Natural killer cell (primary cell): ENCODE results near the gene ADAM15. TPM values are rescaled to one million over a fixed set of nuclear protein-coding genes. Genes with fewer than 3 reads are reported as not detected.

ENCODE experiments used
- ATAC-seq, 3 donors: fragments of 150-1000 bp in 2 of 3; fragments of 200-7000 bp in 1 of 3; cut with Tn5 transposase; 1 replicate in 1 of 3; 2 replicates in 2 of 3; pipeline ENCODE4 v1.10.0; 2021; ENCODE audit warnings: mild to moderate bottlenecking in 2 of 3, moderate library complexity in 2 of 3
- DNase-seq, 2 donors: peaks; one replicate each; pipeline versions ENCODE4 v3.0.0 to v3.0.0-alpha.2; 2013 to 2021; ENCODE audit warnings: mixed read lengths in 1 of 2
- H3K27ac ChIP-seq: one replicate; pipeline ENCODE4 v1.5.1; 2013; ENCODE audit warnings: mild to moderate bottlenecking, low read length
- H3K27me3 ChIP-seq: one replicate; pipeline ENCODE4 v1.6.1; 2013; ENCODE audit warnings: low read length; ENCODE audit not compliant: control insufficient read depth, insufficient read depth
- H3K36me3 ChIP-seq: one replicate; pipeline ENCODE4 v1.6.1; 2013; ENCODE audit warnings: low read length; ENCODE audit not compliant: control insufficient read depth, insufficient read depth
- H3K4me1 ChIP-seq: one replicate; pipeline ENCODE4 v1.6.1; 2013; ENCODE audit warnings: low read length; ENCODE audit not compliant: control insufficient read depth, insufficient read depth
- H3K4me3 ChIP-seq: one replicate; pipeline ENCODE4 v1.5.1; 2013; ENCODE audit warnings: low read length
- H3K9me3 ChIP-seq: one replicate; pipeline ENCODE4 v1.6.1; 2013; ENCODE audit warnings: low read length; ENCODE audit not compliant: control insufficient read depth, insufficient read depth
- H3K27ac Mint-ChIP-seq, 2 donors: one replicate each; pipeline ENCODE4 v1.8.0; 2022; ENCODE audit warnings: mild to moderate bottlenecking in 2 of 2, mixed read lengths in 2 of 2, moderate library complexity in 1 of 2
- H3K27me3 Mint-ChIP-seq, 2 donors: one replicate each; pipeline ENCODE4 v1.8.0; 2022; ENCODE audit warnings: low read depth in 2 of 2, mixed read lengths in 2 of 2
- H3K36me3 Mint-ChIP-seq: one replicate; pipeline ENCODE4 v1.8.0; 2022; ENCODE audit warnings: mixed read lengths
- H3K4me1 Mint-ChIP-seq, 2 donors: one replicate each; pipeline ENCODE4 v1.8.0; 2022; ENCODE audit warnings: mixed read lengths in 2 of 2
- H3K4me3 Mint-ChIP-seq: one replicate; pipeline ENCODE4 v1.8.0; 2022; ENCODE audit warnings: mild to moderate bottlenecking, moderate library complexity, mixed read lengths
- H3K9me3 Mint-ChIP-seq, 2 donors: one replicate each; pipeline ENCODE4 v1.8.0; 2022; ENCODE audit warnings: mixed read lengths in 2 of 2
- CTCF ChIP-seq: fragments of 200-600 bp; IDR thresholded peaks from one replicate; pipeline ENCODE4 v1.8.0; 2022; ENCODE audit warnings: antibody characterized with exemption
- WGBS: methylation state at CpG from one replicate; pipeline ENCODE4 v1.1.7; 2013; ENCODE audit warnings: missing lambda C conversion rate; ENCODE audit not compliant: insufficient coverage; 5-methylcytosine and 5-hydroxymethylcytosine counted together
- intact Hi-C: fragments of 100-400 bp; cut with micrococcal nuclease; formaldehyde crosslinking; loops from one replicate; pipeline ENCODE4 v1.14.2; 2022
- total RNA-seq, 4 donors: library from RNA; stranded (reverse); fragments of 120-200 nt in 1 of 4; gene quantifications; one replicate each; pipeline versions ENCODE4 v1.2.3 to v1.2.4, GENCODE V29; 2013 to 2022

ADAM15 gene
- total RNA-seq, 3 donors from 2014 or later (not counting 1 experiment from before 2014, with no cell fraction given), result 54.6 to 83.2 (median 64.7) TPM

DNA sequence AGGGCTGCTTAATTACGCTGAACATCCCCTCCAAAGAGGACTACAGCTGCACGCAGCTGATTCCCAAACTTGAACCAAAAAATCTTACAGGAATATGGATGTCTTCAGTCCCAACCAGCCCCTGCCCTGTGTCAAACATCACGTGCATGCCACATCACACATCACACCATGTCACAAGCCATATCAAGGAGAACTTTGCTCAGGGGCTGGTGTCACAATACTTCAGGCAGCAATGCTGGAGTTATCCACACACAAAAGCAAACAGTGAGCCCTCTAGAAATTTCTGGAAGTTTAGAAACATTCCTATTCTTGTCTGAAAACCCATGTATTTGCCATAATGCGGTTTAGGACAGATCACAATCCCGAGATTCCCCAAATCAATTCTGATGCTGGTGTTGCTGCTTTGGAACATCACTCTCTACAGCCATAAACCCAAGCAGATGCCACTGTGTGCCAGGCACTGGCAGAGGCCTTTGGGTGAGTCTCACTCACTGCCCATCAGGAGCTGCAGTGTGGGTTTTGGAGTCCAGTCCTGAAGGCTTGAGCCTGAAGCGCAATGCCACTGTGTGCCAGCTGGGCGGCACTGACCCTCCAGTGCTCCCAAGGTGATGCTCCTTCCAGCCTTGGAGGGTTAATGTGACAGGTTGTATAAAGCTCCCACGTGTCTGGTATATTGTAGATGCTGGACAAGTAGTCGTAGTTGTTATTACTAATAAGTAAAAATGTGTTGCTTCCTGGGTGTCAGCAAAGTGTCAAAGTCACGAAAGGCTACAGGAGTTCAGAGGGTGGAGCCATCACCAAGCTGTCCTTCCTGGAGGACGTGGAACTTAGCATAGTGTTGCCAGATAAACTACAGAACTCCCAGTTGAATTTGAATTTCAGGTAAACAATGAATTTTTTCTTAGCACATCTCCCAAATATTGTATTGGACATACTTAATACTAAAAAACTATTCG is 56.5 kb downstream of the ADAM15 start:
- Histone ChIP-seq H3K4me1 (no peaks in the 10 kb centered on the region), H3K36me3 (no peaks in the 10 kb centered on the region), H3K9me3 (no peaks in the 10 kb centered on the region), H3K4me3 (no peak overlapping the region), H3K27ac (no peak overlapping the region), H3K27me3 (no peaks in the 10 kb centered on the region)
- ATAC-seq (no peak), DNase-seq (no peak)
- H3K4me3 Mint-ChIP-seq, result no peak overlapping the region
- no peaks in the 10 kb centered on the region for H3K36me3 Mint-ChIP-seq
- no peak for TF ChIP-seq CTCF
- H3K9me3 Mint-ChIP-seq, result no peaks in the 10 kb centered on the region
- intact Hi-C loops, result no loop called here
- H3K27me3 Mint-ChIP-seq, result peaks cover 0 to 14% of the 10 kb centered on the region in 2 donors
- no peak overlapping the region for H3K27ac Mint-ChIP-seq
- no peaks in the 10 kb centered on the region for H3K4me1 Mint-ChIP-seq
- 84% methylated on average over 12 of the region's 12 CpGs for WGBS

DNA sequence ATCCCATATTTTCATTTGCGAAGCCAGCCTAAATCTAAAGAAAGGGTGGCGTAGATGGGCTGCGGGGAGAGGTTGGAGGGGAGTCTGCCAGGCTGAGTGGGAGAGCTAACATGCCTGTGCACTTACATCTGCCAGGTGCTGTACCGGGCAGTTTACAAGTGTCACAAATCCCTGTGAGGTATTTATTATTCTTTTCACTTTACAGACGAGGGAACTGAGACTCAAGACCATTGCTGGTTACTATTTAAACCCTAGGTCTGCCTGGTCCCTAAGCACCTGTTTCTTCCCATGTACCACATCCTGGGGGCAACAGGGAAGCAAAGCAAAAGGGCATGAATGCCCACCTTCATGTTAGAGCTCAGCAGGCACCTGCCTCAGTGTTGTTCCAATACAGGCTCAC is 57.2 kb downstream of the ADAM15 start:
- intact Hi-C loops, result no loop called here
- 87% methylated on average over 5 of the region's 5 CpGs for WGBS

GRCh38 chr1:155110381-155110780 is 59.3 kb downstream of the ADAM15 start:
- no peaks in the 10 kb centered on the region for H3K9me3 ChIP-seq
- DNase-seq (no peak), ATAC-seq (no peak)
- no peaks in the 10 kb centered on the region for H3K27me3 ChIP-seq
- no peaks in the 10 kb centered on the region for H3K36me3 ChIP-seq
- H3K4me1 ChIP-seq, result no peaks in the 10 kb centered on the region
- no peak for TF ChIP-seq CTCF
- H3K27me3 Mint-ChIP-seq, result peaks cover 0 to 9% of the 10 kb centered on the region in 2 donors
- no peaks in the 10 kb centered on the region for H3K4me1 Mint-ChIP-seq
- intact Hi-C loops, result no loop called here
- H3K36me3 Mint-ChIP-seq, result no peaks in the 10 kb centered on the region
- no peak overlapping the region for H3K4me3 Mint-ChIP-seq
- H3K9me3 Mint-ChIP-seq, result no peaks in the 10 kb centered on the region
- H3K4me3 ChIP-seq, result no peak overlapping the region
- WGBS, result 91% methylated on average over 5 of the region's 8 CpGs
- H3K27ac Mint-ChIP-seq, result no peak overlapping the region
- no peak overlapping the region for H3K27ac ChIP-seq

More for the DNA sequence above, 57.2 kb downstream of the ADAM15 start:
- DNase-seq (no peak), ATAC-seq (no peak)
- Histone ChIP-seq H3K27ac (no peak overlapping the region), H3K27me3 (no peaks in the 10 kb centered on the region), H3K9me3 (no peaks in the 10 kb centered on the region), H3K4me3 (no peak overlapping the region), H3K4me1 (no peaks in the 10 kb centered on the region), H3K36me3 (no peaks in the 10 kb centered on the region)
- no peaks in the 10 kb centered on the region for H3K4me1 Mint-ChIP-seq
- no peak overlapping the region for H3K27ac Mint-ChIP-seq
- H3K4me3 Mint-ChIP-seq, result no peak overlapping the region
- no peak for TF ChIP-seq CTCF
- H3K36me3 Mint-ChIP-seq, result no peaks in the 10 kb centered on the region
- H3K27me3 Mint-ChIP-seq, result peaks cover 0 to 14% of the 10 kb centered on the region in 2 donors
- no peaks in the 10 kb centered on the region for H3K9me3 Mint-ChIP-seq
